Muscle of leg (tissue), 11 donors: ENCODE data around the gene PARK7. TPM values are rescaled to one million over a fixed set of nuclear protein-coding genes. Genes with fewer than 3 reads are reported as not detected.
A peak's percentile ranks its signal among the peaks of the same experiment; 100 is the strongest.

Experiments
- DNase-seq: peaks from one replicate; pipeline ENCODE4 v3.0.0; 2013
- H3K27ac ChIP-seq: one replicate; pipeline ENCODE4 v1.5.1; 2013; ENCODE audit warnings: mild to moderate bottlenecking, low read length, control low read depth
- H3K27me3 ChIP-seq: one replicate; pipeline ENCODE4 v1.6.1; 2013; ENCODE audit warnings: low read length; ENCODE audit not compliant: control insufficient read depth, insufficient read depth
- H3K36me3 ChIP-seq: one replicate; pipeline ENCODE4 v1.6.1; 2013; ENCODE audit warnings: low read length; ENCODE audit not compliant: control insufficient read depth, insufficient read depth
- H3K4me1 ChIP-seq: one replicate; pipeline ENCODE4 v1.6.1; 2013; ENCODE audit warnings: low read length; ENCODE audit not compliant: control insufficient read depth, insufficient read depth
- H3K4me3 ChIP-seq: one replicate; pipeline ENCODE4 v1.5.1; 2013; ENCODE audit warnings: low read length, control low read depth
- H3K9me3 ChIP-seq: replicated peaks from 2 replicates; pipeline ENCODE4 v1.6.1; 2013; ENCODE audit warnings: low read depth, low read length; ENCODE audit not compliant: control insufficient read depth
- WGBS: methylation state at CpG from one replicate; pipeline ENCODE4 v1.1.5; 2013; ENCODE audit warnings: missing lambda C conversion rate; ENCODE audit not compliant: insufficient coverage; 5-methylcytosine and 5-hydroxymethylcytosine counted together
- polyA plus RNA-seq, 8 donors: library from polyadenylated mRNA; unstranded; fragments of 120-200 nt; gene quantifications; one replicate each; pipeline versions ENCODE4 v1.2.1 to v1.2.3, GENCODE V29; 2013; ENCODE audit warnings: inconsistent platforms in 1 of 8, low replicate concordance in 1 of 8; ENCODE audit not compliant: insufficient read length in 8 of 8, insufficient read depth in 1 of 8
- total RNA-seq: library from RNA; stranded (reverse); fragments of 120-200 nt; gene quantifications from one replicate; pipeline ENCODE4 v1.2.4, GENCODE V29; 2013

The PARK7 gene
- total and polyA plus RNA-seq, 9 donors = 236 to 363 (median 328) TPM

- Histone ChIP-seq H3K27me3 (no peaks in the 10 kb centered on the region), H3K36me3 (peaks cover 9% of the 10 kb centered on the region), H3K9me3 (no peaks in the 10 kb centered on the region), H3K27ac (no peak overlapping the region), H3K4me1 (peaks cover 6% of the 10 kb centered on the region), H3K4me3 (no peak overlapping the region)
- DNase-seq = no peak
- 100% methylated on average over 2 of the region's 10 CpGs for WGBS
Observed at GRCh38 chr1:8014381-8014988, 53.0 kb downstream of the PARK7 start.

GRCh38 chr1:8015036-8015808 lies 53.7 kb downstream of the PARK7 start:
- 67% methylated on average over 2 of the region's 8 CpGs for WGBS
- DNase-seq = peak; percentile 85
- Histone ChIP-seq H3K4me1 (peaks cover 6% of the 10 kb centered on the region), H3K4me3 (no peak overlapping the region), H3K27ac (no peak overlapping the region), H3K9me3 (no peaks in the 10 kb centered on the region), H3K27me3 (no peaks in the 10 kb centered on the region), H3K36me3 (peaks cover 9% of the 10 kb centered on the region)

GRCh38 chr1:8015809-8016165 lies 54.3 kb downstream of the PARK7 start:
- Histone ChIP-seq H3K36me3 (peaks cover 9% of the 10 kb centered on the region), H3K27ac (no peak overlapping the region), H3K9me3 (no peaks in the 10 kb centered on the region), H3K27me3 (no peaks in the 10 kb centered on the region), H3K4me1 (peaks cover 6% of the 10 kb centered on the region), H3K4me3 (no peak overlapping the region)
- no peak for DNase-seq
- WGBS = no CpG with 5 or more reads among the region's 2 CpGs

GRCh38 chr1:8016210-8016894 lies 54.8 kb downstream of the PARK7 start:
- Histone ChIP-seq H3K27ac (no peak overlapping the region), H3K4me3 (no peak overlapping the region), H3K36me3 (peaks cover 9% of the 10 kb centered on the region), H3K4me1 (peaks cover 2% of the 10 kb centered on the region), H3K9me3 (no peaks in the 10 kb centered on the region), H3K27me3 (no peaks in the 10 kb centered on the region)
- no CpG with 5 or more reads among the region's 4 CpGs for WGBS
- DNase-seq = no peak

- no peak overlapping the region for H3K27ac ChIP-seq
- H3K4me1 ChIP-seq = peaks cover 2% of the 10 kb centered on the region
- no peak for DNase-seq
- no peak overlapping the region for H3K4me3 ChIP-seq
- H3K27me3 ChIP-seq = no peaks in the 10 kb centered on the region
- peaks cover 9% of the 10 kb centered on the region for H3K36me3 ChIP-seq
- no peaks in the 10 kb centered on the region for H3K9me3 ChIP-seq
Observed at GRCh38 chr1:8016895-8017241, 55.4 kb downstream of the PARK7 start.

- H3K4me1 ChIP-seq = peaks cover 2% of the 10 kb centered on the region
- H3K27me3 ChIP-seq = no peaks in the 10 kb centered on the region
- DNase-seq = no peak
- peaks cover 9% of the 10 kb centered on the region for H3K36me3 ChIP-seq
- H3K9me3 ChIP-seq = no peaks in the 10 kb centered on the region
- WGBS = 40% methylated on average over 2 of the region's 5 CpGs
- no peak overlapping the region for H3K4me3 ChIP-seq
- no peak overlapping the region for H3K27ac ChIP-seq
Observed at GRCh38 chr1:8017495-8018197, 56.1 kb downstream of the PARK7 start.

GRCh38 chr1:8018492-8019228 lies 57.1 kb downstream of the PARK7 start:
- Histone ChIP-seq H3K27me3 (no peaks in the 10 kb centered on the region), H3K4me1 (peaks cover 2% of the 10 kb centered on the region), H3K36me3 (peaks cover 4% of the 10 kb centered on the region), H3K27ac (no peak overlapping the region), H3K9me3 (no peaks in the 10 kb centered on the region), H3K4me3 (no peak overlapping the region)
- WGBS = 63% methylated on average over 1 of the region's 3 CpGs
- no peak for DNase-seq

GRCh38 chr1:8019229-8019620 lies 57.7 kb downstream of the PARK7 start:
- H3K4me1 ChIP-seq = peaks cover 2% of the 10 kb centered on the region
- H3K36me3 ChIP-seq = no peaks in the 10 kb centered on the region
- no peaks in the 10 kb centered on the region for H3K9me3 ChIP-seq
- H3K27ac ChIP-seq = no peak overlapping the region
- no peaks in the 10 kb centered on the region for H3K27me3 ChIP-seq
- WGBS = 81% methylated on average over 3 of the region's 5 CpGs
- H3K4me3 ChIP-seq = no peak overlapping the region
- DNase-seq = no peak

GRCh38 chr1:8020032-8020431 lies 58.5 kb downstream of the PARK7 start:
- Histone ChIP-seq H3K27ac (no peak overlapping the region), H3K27me3 (no peaks in the 10 kb centered on the region), H3K9me3 (no peaks in the 10 kb centered on the region), H3K4me1 (peaks cover 2% of the 10 kb centered on the region), H3K4me3 (no peak overlapping the region), H3K36me3 (no peaks in the 10 kb centered on the region)
- DNase-seq = no peak
